HG03565 (cell line): ENCODE data around the gene NSMCE1.

Experiments
- ATAC-seq: cut with Tn5 transposase; IDR thresholded peaks from one replicate; pipeline ENCODE4 v1.9.1; 2021; ENCODE audit warnings: mild to moderate bottlenecking, moderate library complexity; ENCODE audit not compliant: unreplicated experiment

NSMCE1 gene

GRCh38 chr16:27268376-27269299 lies at the start of gene NSMCE1:
Gene NSMCE1, minus strand, starts transcription at chr16:27268772. Its CDS starts 11,202 bp downstream, at chr16:27257570.
- ATAC-seq, result peak; percentile 90

DNA sequence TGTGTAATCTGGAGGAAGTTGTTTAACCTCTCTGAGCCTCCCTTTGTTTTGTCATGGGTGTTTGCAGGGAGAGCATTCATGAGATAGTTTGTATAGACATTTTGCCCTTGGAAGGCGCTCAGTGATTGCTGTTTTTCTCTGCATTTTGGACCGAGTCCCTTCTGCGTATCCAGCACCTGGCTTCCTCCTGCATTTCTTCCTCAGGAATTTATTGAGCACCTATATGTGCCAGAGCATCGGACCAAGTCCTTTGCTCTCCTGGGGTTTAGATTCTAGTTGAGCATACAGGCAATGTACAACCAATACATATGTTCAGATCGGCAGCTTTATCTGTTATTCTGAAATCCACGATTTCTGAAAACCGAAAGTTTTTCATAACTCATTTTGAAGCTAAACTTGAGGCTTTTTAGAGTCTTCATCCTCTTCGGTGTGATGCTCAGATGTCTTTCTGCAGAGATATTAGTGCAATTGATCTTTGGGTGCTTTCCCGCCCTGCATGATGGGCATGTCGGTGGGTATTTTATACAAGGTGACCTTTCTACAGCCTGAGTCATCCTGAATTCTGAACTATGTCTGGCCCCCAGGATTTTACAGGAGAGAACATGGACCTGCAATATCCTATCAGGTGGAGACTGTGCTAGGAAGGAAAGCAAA lies 49.3 kb upstream of the NSMCE1 start:
- no peak for ATAC-seq

GRCh38 chr16:27317320-27317719 lies 48.7 kb upstream of the NSMCE1 start:
- ATAC-seq, result no peak

- no peak for ATAC-seq
Measured at GRCh38 chr16:27316038-27316680, 47.6 kb upstream of the NSMCE1 start.

DNA sequence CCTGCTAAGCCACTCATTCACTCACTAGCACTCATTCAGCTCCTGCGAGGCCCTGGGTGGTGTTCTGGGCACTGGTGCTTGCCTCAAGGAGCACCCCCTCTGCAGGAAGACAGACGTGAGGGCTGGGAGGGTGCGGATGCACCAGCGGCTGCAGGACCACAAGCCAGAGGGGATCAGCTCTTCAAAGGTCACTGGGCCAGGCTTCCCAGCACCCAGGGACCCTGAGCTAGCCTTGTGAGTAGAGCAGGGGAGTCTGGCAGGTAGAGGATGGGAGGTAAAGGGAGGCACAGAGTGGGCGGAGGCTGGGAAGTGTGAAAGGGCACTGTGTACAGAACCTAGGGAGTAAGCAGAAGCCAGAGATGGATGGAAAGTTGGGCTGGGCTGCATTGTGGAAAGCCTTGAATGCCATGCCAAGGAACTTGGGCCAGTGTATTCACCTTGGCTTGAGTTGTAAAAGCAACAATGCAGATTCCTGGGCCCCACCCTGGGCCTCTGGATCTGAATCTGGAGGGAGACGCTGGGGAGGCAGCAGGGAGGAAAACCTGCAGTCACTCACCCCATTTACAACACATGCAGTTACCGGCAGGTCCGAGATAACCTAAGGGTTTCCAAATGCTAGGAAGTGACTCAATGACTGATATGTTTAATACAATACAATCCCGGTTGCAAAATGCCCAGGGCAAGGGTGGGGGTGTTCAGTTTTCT lies 46.9 kb upstream of the NSMCE1 start:
- ATAC-seq, result no peak

DNA sequence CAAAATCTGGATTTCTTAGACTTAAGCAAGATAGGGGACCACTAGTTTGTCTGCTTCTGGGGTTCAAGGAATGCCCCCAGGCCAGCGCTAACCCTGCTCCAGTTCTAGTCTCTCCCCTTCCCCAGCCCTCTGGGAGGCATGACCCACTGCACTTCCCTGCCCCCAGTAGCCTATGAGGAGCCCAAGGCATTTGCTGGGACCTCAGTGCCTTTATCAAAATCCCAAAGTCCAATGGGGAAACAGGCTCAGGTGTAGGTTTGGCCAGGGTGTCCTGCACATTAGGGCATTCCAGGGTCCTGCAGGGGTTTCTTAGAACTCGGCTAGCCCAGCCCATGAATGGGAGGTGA lies 46.4 kb upstream of the NSMCE1 start:
- ATAC-seq, result no peak

DNA sequence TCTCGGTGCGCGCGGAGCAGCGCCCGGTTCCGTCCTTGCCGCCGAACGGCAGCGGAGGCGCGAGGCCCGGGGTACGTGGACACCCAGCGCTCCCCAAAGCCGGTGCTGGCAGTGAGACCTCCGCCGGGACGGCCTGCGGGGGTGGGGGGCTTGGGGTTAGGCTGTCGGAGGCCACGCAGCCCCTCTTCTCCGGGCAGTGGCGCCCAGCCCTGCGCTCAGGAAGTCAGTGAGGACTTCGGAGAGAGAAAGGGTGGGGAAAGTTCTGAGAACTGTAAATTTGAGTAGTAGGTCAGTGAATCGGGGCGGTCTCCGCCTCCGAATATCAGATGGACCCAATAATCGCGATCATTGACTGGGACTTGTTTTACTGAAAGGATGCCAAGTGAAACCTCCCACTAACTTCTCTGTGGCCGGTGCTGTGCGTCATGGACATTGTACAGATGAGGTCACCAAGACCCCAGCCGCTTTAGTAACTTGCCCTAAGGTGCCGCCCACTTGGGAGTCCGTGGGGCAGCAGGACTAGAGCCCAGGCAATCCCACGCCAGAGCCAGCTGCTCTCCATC lies 45.7 kb upstream of the NSMCE1 start:
- no peak for ATAC-seq

DNA sequence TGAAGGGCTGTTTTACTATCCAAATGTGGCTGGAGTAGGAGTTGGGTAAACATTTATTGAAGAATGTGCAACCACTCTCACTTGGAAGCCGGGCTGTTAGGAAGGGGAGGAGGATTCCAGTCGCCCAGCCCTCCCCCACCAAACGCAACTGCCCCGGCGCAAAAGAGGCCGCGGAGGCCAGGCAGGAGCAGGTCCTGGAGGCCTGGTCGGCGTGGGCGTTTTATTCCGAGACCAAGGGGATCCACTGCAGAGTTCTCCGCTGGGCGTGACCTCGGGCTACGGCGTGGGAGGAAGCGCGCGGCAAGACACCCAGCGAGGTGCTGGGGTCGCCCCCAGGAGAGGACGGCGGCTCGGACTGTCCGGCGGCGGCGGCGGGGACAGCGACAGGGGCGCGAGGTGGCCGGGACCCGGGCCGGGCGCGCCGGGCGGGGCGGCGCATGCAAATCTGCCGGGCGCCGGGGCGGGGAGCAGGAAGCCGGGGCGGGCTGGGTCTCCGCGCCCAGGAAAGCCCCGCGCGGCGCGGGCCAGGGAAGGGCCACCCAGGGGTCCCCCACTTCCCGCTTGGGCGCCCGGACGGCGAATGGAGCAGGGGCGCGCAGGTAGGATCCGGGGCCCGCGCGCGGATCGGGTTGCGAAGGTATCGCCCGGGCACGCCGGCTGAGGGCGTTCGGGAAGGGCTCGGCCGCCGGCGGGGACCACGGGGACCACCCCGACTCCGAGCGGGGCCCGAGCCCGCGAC lies 45.0 kb upstream of the NSMCE1 start, which contains the start of gene IL4R:
Gene IL4R, plus strand, starts transcription at position 553 of the 739 bp plus-strand sequence. CDS start 26,230 bp downstream, outside the sequence.
- peak; percentile 37 for ATAC-seq

DNA sequence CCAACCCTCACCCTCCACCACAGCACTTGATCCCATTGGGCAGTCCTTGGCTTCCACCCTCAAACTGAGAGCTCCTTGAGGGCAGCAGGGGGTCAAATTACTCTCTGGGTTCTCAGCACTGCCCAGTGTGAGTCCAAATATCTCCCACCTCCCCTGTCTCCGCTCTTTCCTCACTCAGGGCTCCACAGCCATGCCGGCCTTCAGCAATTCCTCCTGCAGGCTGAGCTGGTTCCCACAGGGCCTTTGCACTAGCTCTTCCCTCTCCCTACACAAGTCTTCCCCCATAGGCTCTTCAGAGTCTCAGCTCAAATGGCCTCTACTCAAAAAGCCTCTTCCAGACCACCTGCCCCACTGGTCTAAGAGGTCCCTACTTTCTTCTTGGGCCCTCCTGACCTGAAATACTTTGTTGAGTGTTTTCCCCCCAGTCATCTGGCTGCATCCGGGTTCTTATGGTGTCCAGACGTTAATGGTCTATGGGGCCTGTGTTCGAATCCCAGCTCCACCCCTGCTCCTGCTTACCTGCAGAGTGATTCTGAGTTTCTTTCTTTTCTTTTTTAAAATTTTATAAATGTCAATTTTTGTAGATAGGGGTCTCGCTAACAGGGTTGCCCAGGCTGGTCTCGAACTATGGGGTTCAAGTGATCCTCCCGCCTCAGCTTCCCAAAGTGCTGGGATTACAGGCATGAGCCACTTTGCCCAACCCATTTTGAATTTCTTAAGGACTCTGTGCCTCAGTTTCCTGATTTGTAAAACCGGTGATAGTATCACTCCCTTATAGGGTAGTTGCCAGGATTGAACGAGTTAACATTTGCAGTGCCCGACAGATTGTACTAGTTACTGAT lies 44.2 kb upstream of the NSMCE1 start:
- ATAC-seq, result no peak

DNA sequence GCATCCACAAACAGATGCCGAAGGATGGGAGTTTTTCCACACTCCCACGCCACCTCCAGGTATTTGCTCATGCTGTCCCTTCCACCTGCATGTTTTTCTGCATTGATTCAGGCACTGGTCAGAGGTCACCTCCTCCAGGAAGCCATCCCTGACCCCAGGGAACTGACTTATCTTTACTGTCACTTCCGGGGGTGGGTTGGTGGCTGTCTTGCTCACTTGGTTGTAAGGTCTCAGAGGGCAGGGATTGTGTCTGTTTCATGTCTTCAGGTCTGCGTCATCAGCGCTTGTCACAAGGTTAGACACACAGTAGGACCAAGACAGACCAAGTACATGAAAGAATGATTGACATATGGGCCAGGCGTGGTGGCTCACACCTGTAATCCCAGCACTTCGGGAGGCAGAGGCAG lies 43.3 kb upstream of the NSMCE1 start:
- no peak for ATAC-seq

GRCh38 chr16:27311448-27311830 lies 42.9 kb upstream of the NSMCE1 start:
- ATAC-seq, result no peak

- no peak for ATAC-seq
Measured at GRCh38 chr16:27310576-27311447, 42.2 kb upstream of the NSMCE1 start.

DNA sequence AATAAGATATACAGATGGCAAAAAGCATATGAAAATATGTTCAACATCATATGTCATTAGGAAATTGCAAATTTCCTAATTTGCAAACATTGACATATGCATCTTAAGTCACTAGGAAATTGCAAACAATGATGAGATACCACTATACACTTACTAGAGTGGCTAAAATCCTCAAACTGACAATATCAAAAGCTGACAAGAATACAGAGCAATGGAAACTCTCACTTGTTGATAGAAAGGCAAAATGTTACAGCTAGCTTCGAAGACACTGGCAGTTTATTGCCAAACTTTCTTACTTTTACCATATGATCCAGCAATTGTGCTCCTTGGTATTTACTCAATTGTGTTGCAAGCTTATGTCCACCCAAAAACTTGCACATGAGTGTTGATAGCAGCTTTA lies 40.2 kb upstream of the NSMCE1 start:
- no peak for ATAC-seq

DNA sequence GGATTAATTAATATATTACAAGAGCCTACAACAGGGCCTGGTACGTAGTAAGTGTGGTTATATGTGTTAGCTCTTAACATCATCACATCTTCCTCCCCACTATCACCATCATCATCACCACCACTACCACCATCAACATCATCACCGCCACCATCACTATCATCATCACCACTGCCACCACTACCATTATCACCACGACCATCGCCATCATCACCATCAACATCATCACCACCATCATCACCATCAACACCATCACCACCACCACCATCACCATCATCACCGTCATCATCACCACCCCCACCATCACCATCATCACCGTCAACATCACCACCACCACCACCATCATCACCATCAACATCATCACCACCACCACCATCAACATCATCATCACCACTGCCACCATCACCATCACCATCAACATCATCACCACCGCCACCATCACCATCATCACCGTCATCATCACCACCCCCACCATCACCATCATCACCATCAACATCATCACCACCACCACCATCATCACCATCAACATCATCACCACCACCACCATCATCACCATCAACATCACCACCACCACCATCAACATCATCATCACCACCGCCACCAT lies 37.4 kb upstream of the NSMCE1 start:
- ATAC-seq, result no peak

GRCh38 chr16:27304881-27305745 lies 36.5 kb upstream of the NSMCE1 start:
- ATAC-seq, result no peak

DNA sequence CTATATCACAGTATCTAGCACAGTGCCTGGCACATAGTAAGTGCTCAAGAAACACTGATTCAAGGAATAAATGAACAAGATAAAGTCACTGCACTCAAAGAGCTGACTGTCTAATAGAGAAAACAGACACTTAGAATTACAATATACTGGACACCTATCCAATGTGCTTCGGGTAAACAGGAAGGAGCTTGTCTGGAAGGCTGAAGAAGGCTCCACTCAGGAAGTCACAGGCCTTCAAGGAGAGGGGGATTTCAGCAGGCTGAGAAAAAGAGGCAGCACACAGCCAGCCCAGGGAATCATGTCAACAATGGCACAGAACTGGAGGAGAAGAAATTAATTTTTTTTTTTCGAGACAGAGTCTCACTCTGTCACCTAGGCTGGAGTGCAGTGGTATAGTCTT lies 35.5 kb upstream of the NSMCE1 start:
- ATAC-seq, result no peak
